ENCODE measurements around the gene RHNO1.

RHNO1 gene

GRCh38 chr12:2904260-2904659 lies 27.2 kb downstream of the RHNO1 start:
- no peak for DNase-seq

GRCh38 chr12:2912216-2912575 lies 35.2 kb downstream of the RHNO1 start:
- no peak for DNase-seq

GRCh38 chr12:2919249-2919648 lies 42.2 kb downstream of the RHNO1 start:
- no peak for DNase-seq

GRCh38 chr12:2922329-2922728 lies 45.3 kb downstream of the RHNO1 start:
- no peak for DNase-seq

GRCh38 chr12:2923057-2923456 lies 46.0 kb downstream of the RHNO1 start:
- DNase-seq: no peak

GRCh38 chr12:2924019-2924418 lies 47.0 kb downstream of the RHNO1 start:
- no peak for DNase-seq

GRCh38 chr12:2925322-2925995 lies 48.4 kb downstream of the RHNO1 start:
- no peak for DNase-seq

- DNase-seq: no peak
Observed at GRCh38 chr12:2930865-2931264, 53.8 kb downstream of the RHNO1 start.

GRCh38 chr12:2933586-2933985 lies 56.6 kb downstream of the RHNO1 start:
- no peak for DNase-seq

- no peak for DNase-seq
Observed at GRCh38 chr12:2934371-2934770, 57.3 kb downstream of the RHNO1 start.

GRCh38 chr12:2936301-2936700 lies 59.3 kb downstream of the RHNO1 start:
- no peak for DNase-seq

- DNase-seq: no peak
Observed at GRCh38 chr12:2937500-2937899, 60.5 kb downstream of the RHNO1 start.

Measured in stimulated activated naive CD4-positive, alpha-beta T cell (primary cell).